HepG2 (cell line): ENCODE results near the gene UBE2H. TPM values are rescaled to one million over a fixed set of nuclear protein-coding genes. Genes with fewer than 3 reads are reported as not detected.

Experiments used
- ATAC-seq: fragments of 200-7000 bp; cut with Tn5 transposase; 3 replicates; pipeline ENCODE4 v1.9.1; 2020; ENCODE audit warnings: mild to moderate bottlenecking, moderate library complexity
- BruUV-seq: library from RNA; stranded (reverse); fragments of 400-500 nt; replicated peaks from 2 replicates; lab custom pipeline; 2021; lab: Mats Ljungman, UMichigan
- CTCF ChIA-PET: fragments of 300-600 bp; formaldehyde crosslinking; extraction: SDS; loops from one replicate; lab custom pipeline; 2021; ENCODE audit warnings: low total read pairs, inconsistent platforms, low intra/inter-chr PET ratio; lab: Yijun Ruan, JAX
- POLR2A ChIA-PET: fragments of 350-600 bp; sonication (Branson Sonifier 250); formaldehyde crosslinking; loops from one replicate; lab custom pipeline; 2020; ENCODE audit warnings: antibody characterized with exemption, inconsistent platforms; lab: Yijun Ruan, JAX
- DNase-seq: peaks from one replicate; pipeline ENCODE4 v3.0.0-alpha.2; 2015; ENCODE audit warnings: low spot score
- FAIRE-seq: peaks from 3 replicates; lab custom pipeline; 2011; peaks lifted over from hg19 to GRCh38; lab: Jason Lieb, UNC
- H2AFZ ChIP-seq: one replicate; pipeline ENCODE4 v1.6.1; 2011; ENCODE audit warnings: low read length, inconsistent platforms
- H3K27ac ChIP-seq: fragments of 300-600 bp; 3 replicates; pipeline ENCODE4 v1.8.0; 2011; ENCODE audit warnings: mixed run types, mild to moderate bottlenecking, mixed read lengths, low read length, inconsistent platforms; ENCODE audit not compliant: insufficient read depth; ENCODE audit errors: extremely low read length
- H3K27me3 ChIP-seq, 2 experiments: fragments of 200-600 bp in 1 of 2; 2 replicates in 1 of 2; 3 replicates in 1 of 2; pipeline versions ENCODE4 v1.6.0 to v1.8.0; 2011; ENCODE audit warnings: low read length in 2 of 2, mild to moderate bottlenecking in 2 of 2, moderate library complexity in 2 of 2, inconsistent platforms in 1 of 2; ENCODE audit not compliant: insufficient read depth in 2 of 2, control insufficient read depth in 1 of 2
- H3K36me3 ChIP-seq, 2 experiments: fragments of 200-600 bp in 1 of 2; replicated peaks in 1 of 2; 2 replicates in 1 of 2; 3 replicates in 1 of 2; pipeline versions ENCODE4 v1.5.1 to v1.8.0; 2011; ENCODE audit warnings: low read length in 2 of 2, inconsistent platforms in 1 of 2; ENCODE audit not compliant: insufficient read depth in 2 of 2, control insufficient read depth in 1 of 2
- H3K4me1 ChIP-seq: 2 replicates; pipeline ENCODE4 v1.5.1; 2012; ENCODE audit warnings: low read length, inconsistent platforms; ENCODE audit not compliant: insufficient read depth
- H3K4me2 ChIP-seq: 2 replicates; pipeline ENCODE4 v1.6.0; 2011; ENCODE audit warnings: low read depth, low read length, inconsistent platforms
- H3K4me3 ChIP-seq, 3 experiments: fragments of 200-600 bp in 1 of 3; sonication (generic), shearing (Covaris generic) in 1 of 3; replicated peaks in 1 of 3; 2 replicates each; pipeline ENCODE4 v1.5.1; 2011 to 2016; ENCODE audit warnings: low read length in 3 of 3, inconsistent platforms in 2 of 3, low read depth in 2 of 3, mild to moderate bottlenecking in 2 of 3, control low read depth in 1 of 3, mixed read lengths in 1 of 3; ENCODE audit not compliant: insufficient read depth in 1 of 3
- H3K79me2 ChIP-seq: one replicate; pipeline ENCODE4 v1.6.1; 2011; ENCODE audit warnings: low read length, inconsistent platforms; ENCODE audit not compliant: insufficient read depth
- H3K9ac ChIP-seq: 2 replicates; pipeline ENCODE4 v1.6.0; 2011; ENCODE audit warnings: mild to moderate bottlenecking, low read depth, low read length, inconsistent platforms; ENCODE audit not compliant: insufficient read depth
- H3K9me3 ChIP-seq: 2 replicates; pipeline ENCODE4 v1.5.1; 2012; ENCODE audit warnings: mild to moderate bottlenecking, low read length
- H4K20me1 ChIP-seq: 2 replicates; pipeline ENCODE4 v1.6.0; 2011; ENCODE audit warnings: inconsistent platforms, mild to moderate bottlenecking, low read length, moderate library complexity; ENCODE audit not compliant: insufficient read depth
- ATRX ChIP-seq: sonication (generic); formaldehyde crosslinking; IDR thresholded peaks from 2 replicates; pipeline ENCODE4 v1.4.0; 2020; ENCODE audit warnings: missing genetic modification reagents, borderline replicate concordance
- BRD4 ChIP-seq: sonication (generic); formaldehyde crosslinking; IDR thresholded peaks from 2 replicates; pipeline ENCODE4 v1.4.0; 2020; ENCODE audit warnings: missing genetic modification reagents
- GFI1 ChIP-seq: sonication (generic); formaldehyde crosslinking; IDR thresholded peaks from 2 replicates; pipeline ENCODE4 v1.5.0; 2020; ENCODE audit warnings: missing genetic modification reagents, mild to moderate bottlenecking, borderline replicate concordance
- NFKBIZ ChIP-seq: IDR thresholded peaks from 2 replicates; pipeline ENCODE4 v1.6.1; 2018; ENCODE audit warnings: missing genetic modification reagents, missing compliant biosample characterization
- PLRG1 ChIP-seq: fragments of 450-650 bp; conservative IDR thresholded peaks from 2 replicates; pipeline ENCODE4 v1.6.1; 2016
- WGBS: methylation state at CpG from one replicate; pipeline ENCODE4 v1.1.6; 2017; ENCODE audit warnings: low lambda C conversion rate; 5-methylcytosine and 5-hydroxymethylcytosine counted together
- in situ Hi-C: cut with HindIII; loops from 2 replicates; pipeline ENCODE4 v1.10.0; 2017; ENCODE audit warnings: low pct_unique_long_range_greater_than_20kb; ENCODE audit not compliant: extremely low pct_ligation_motif_present
- intact Hi-C: fragments of 100-400 bp; cut with micrococcal nuclease; formaldehyde crosslinking; loops from one replicate; pipeline ENCODE4 v1.10.0; 2022; ENCODE audit not compliant: unreplicated experiment
- polyA plus RNA-seq, 8 experiments: library from polyadenylated mRNA; depleted of rRNA in 3 of 8; stranded (reverse) in 7 of 8; unstranded in 1 of 8; fragments of >200 nt; fragmentation: Illumina TruSeq in 4 of 8; extraction: Trizol in 4 of 8; gene quantifications; 2 replicates each; pipeline versions ENCODE4 v1.2.1 to v1.2.3, GENCODE V29; 2011 to 2016; ENCODE audit warnings: low read depth in 4 of 8, missing spikeins in 1 of 8, mixed read lengths in 1 of 8; ENCODE audit not compliant: insufficient read depth in 1 of 8
- total RNA-seq, 5 experiments: library from RNA; depleted of rRNA; stranded (reverse); fragments of >200 nt; fragmentation: Illumina TruSeq; extraction: Trizol; gene quantifications; 2 replicates each; pipeline ENCODE4 v1.2.3, GENCODE V29; 2016; ENCODE audit warnings: low read depth in 1 of 5
- TF ChIP-seq, protein P1 (sequence below): sonication (generic); formaldehyde crosslinking; IDR thresholded peaks from 2 replicates; pipeline ENCODE4 v1.5.0; 2020; ENCODE audit warnings: missing genetic modification reagents
- TF ChIP-seq, protein P2 (sequence below): fragments of 450-650 bp; IDR thresholded peaks from 2 replicates; pipeline ENCODE4 v1.6.1; 2017
- TF ChIP-seq, protein P3 (sequence below): IDR thresholded peaks from 2 replicates; pipeline ENCODE4 v1.6.1; 2016; ENCODE audit warnings: missing compliant biosample characterization, missing genetic modification reagents, borderline replicate concordance
- TF ChIP-seq, protein P4 (sequence below): sonication (generic); formaldehyde crosslinking; IDR thresholded peaks from 2 replicates; pipeline ENCODE4 v1.4.0; 2020; ENCODE audit warnings: missing genetic modification reagents, borderline replicate concordance

Gene UBE2H
- total and polyA plus RNA-seq, 2 of the 13 experiments (the other 11 are each of a cell fraction or from before 2014, with no cell fraction given): 15.5 to 40.1 TPM

DNA sequence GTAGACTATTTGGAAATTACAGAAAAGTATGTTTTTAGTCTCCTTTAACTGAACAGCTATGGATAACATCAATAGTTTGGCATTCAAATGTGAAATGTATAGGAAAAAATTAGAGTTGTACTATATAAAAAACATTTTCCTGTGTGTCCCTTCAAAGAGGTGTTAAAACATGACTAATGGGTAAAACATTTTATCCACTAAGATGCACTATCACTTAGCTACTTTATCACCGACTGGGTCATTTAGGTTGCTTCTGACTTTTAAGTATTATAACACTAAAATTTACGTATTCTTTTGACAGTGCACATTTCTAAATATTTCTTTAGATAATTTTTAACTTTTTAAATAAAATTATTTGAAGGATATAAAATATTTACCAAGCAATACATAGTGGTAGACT is 77.6 kb downstream of the UBE2H start:
- H3K27ac ChIP-seq: no peak overlapping the region

DNA sequence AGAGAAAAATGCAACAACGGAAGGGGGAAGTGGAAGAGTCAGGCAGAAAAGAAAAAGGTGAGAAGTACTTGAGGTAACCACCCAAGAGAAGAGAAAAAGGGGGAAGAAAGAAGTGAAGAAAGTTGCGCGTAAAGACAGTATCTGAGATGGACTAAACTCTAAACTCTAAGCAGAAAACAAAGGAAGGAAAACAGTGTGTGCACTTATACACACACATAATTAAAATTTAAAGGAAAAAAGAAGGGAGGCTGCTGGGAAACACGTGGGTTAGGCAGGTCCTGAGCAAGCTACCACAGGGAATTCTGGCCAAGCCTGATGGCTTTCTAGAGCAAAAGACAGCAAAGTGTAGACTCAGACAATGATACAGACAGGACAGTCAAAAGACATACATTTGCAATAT is 78.0 kb downstream of the UBE2H start:
- peaks cover 16% of the 10 kb centered on the region for H3K4me1 ChIP-seq
- CTCF ChIA-PET: no interaction called here
- no peak for DNase-seq
- no peak overlapping the region for H2AFZ ChIP-seq
- H3K4me3 ChIP-seq: no peak overlapping the region
- H3K9ac ChIP-seq: no peak overlapping the region
- peaks cover 2 to 12% of the 10 kb centered on the region in 2 experiments for H3K36me3 ChIP-seq
- no peak overlapping the region for H3K27ac ChIP-seq
- no peaks in the 10 kb centered on the region for H3K79me2 ChIP-seq
- no peak for ATAC-seq
- in situ Hi-C loops (no loop called here), intact Hi-C loops (no loop called here)
- no peak overlapping the region for H3K4me2 ChIP-seq
- no TSS peak for BruUV-seq
- H3K9me3 ChIP-seq: no peaks in the 10 kb centered on the region
- H3K27me3 ChIP-seq: no peaks in the 10 kb centered on the region
- FAIRE-seq: no peak
- peaks cover 13% of the 10 kb centered on the region; the same call in 1 of the 2 replicates for H4K20me1 ChIP-seq
- POLR2A ChIA-PET: no interaction called here
- over 99% methylated on average over 4 of the region's 4 CpGs for WGBS
- TF ChIP-seq, protein P1, sequence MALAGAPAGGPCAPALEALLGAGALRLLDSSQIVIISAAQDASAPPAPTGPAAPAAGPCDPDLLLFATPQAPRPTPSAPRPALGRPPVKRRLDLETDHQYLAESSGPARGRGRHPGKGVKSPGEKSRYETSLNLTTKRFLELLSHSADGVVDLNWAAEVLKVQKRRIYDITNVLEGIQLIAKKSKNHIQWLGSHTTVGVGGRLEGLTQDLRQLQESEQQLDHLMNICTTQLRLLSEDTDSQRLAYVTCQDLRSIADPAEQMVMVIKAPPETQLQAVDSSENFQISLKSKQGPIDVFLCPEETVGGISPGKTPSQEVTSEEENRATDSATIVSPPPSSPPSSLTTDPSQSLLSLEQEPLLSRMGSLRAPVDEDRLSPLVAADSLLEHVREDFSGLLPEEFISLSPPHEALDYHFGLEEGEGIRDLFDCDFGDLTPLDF (CRISPR knock-in tag): no peak
- no peak for TF ChIP-seq NFKBIZ (CRISPR knock-in tag)
- no peak for TF ChIP-seq ATRX (CRISPR knock-in tag)
- TF ChIP-seq BRD4 (CRISPR knock-in tag): no peak
- TF ChIP-seq GFI1 (CRISPR knock-in tag): no peak
- TF ChIP-seq, protein P2, sequence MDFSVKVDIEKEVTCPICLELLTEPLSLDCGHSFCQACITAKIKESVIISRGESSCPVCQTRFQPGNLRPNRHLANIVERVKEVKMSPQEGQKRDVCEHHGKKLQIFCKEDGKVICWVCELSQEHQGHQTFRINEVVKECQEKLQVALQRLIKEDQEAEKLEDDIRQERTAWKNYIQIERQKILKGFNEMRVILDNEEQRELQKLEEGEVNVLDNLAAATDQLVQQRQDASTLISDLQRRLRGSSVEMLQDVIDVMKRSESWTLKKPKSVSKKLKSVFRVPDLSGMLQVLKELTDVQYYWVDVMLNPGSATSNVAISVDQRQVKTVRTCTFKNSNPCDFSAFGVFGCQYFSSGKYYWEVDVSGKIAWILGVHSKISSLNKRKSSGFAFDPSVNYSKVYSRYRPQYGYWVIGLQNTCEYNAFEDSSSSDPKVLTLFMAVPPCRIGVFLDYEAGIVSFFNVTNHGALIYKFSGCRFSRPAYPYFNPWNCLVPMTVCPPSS: no peak
- TF ChIP-seq, protein P3, sequence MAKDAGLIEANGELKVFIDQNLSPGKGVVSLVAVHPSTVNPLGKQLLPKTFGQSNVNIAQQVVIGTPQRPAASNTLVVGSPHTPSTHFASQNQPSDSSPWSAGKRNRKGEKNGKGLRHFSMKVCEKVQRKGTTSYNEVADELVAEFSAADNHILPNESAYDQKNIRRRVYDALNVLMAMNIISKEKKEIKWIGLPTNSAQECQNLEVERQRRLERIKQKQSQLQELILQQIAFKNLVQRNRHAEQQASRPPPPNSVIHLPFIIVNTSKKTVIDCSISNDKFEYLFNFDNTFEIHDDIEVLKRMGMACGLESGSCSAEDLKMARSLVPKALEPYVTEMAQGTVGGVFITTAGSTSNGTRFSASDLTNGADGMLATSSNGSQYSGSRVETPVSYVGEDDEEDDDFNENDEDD (CRISPR knock-in tag): no peak

More for the DNA sequence above, 77.6 kb downstream of the UBE2H start:
- ChIA-PET CTCF (no interaction called here), POLR2A (no interaction called here)
- BruUV-seq: no TSS peak
- DNase-seq: no peak
- Histone ChIP-seq H3K27me3 (no peaks in the 10 kb centered on the region), H3K4me1 (peaks cover 16% of the 10 kb centered on the region), H3K36me3 (peaks cover 2 to 10% of the 10 kb centered on the region in 2 experiments), H3K4me3 (no peak overlapping the region), H3K4me2 (no peak overlapping the region), H3K9ac (no peak overlapping the region), H3K79me2 (no peaks in the 10 kb centered on the region), H3K9me3 (no peaks in the 10 kb centered on the region), H2AFZ (no peak overlapping the region), H4K20me1 (peaks cover 13% of the 10 kb centered on the region; the same call in 1 of the 2 replicates)
- intact Hi-C loops: no loop called here
- WGBS: 95% methylated on average over 2 of the region's 2 CpGs
- no peak for FAIRE-seq
- in situ Hi-C loops: no loop called here
- ATAC-seq: no peak
- no peak for TF ChIP-seq PLRG1
- TF ChIP-seq, protein P4, sequence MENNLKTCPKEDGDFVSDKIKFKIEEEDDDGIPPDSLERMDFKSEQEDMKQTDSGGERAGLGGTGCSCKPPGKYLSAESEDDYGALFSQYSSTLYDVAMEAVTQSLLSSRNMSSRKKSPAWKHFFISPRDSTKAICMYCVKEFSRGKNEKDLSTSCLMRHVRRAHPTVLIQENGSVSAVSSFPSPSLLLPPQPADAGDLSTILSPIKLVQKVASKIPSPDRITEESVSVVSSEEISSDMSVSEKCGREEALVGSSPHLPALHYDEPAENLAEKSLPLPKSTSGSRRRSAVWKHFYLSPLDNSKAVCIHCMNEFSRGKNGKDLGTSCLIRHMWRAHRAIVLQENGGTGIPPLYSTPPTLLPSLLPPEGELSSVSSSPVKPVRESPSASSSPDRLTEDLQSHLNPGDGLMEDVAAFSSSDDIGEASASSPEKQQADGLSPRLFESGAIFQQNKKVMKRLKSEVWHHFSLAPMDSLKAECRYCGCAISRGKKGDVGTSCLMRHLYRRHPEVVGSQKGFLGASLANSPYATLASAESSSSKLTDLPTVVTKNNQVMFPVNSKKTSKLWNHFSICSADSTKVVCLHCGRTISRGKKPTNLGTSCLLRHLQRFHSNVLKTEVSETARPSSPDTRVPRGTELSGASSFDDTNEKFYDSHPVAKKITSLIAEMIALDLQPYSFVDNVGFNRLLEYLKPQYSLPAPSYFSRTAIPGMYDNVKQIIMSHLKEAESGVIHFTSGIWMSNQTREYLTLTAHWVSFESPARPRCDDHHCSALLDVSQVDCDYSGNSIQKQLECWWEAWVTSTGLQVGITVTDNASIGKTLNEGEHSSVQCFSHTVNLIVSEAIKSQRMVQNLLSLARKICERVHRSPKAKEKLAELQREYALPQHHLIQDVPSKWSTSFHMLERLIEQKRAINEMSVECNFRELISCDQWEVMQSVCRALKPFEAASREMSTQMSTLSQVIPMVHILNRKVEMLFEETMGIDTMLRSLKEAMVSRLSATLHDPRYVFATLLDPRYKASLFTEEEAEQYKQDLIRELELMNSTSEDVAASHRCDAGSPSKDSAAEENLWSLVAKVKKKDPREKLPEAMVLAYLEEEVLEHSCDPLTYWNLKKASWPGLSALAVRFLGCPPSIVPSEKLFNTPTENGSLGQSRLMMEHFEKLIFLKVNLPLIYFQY (CRISPR knock-in tag): no peak
